ENCODE data around the gene SKA1.

DNA sequence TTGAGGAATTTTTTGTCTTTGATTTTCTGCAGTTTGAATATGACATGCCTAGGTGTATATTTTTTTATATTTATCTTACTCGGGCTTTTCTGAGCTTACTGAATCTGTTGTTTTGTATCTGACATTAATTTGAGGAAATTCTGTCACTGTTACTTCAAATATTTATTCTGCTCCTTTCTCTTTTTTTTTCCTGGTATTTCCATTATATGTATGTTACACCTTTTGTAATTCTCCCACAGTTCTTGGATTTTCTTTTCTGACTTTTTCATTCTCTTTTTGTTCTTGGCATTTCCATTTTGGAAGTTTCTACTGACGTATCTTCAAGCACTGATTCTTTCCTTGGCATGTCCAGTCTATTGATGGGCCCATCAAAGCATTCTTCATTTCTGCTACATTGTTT, 24.1 kb upstream of the SKA1 start:
- TF ChIP-seq, protein P1, sequence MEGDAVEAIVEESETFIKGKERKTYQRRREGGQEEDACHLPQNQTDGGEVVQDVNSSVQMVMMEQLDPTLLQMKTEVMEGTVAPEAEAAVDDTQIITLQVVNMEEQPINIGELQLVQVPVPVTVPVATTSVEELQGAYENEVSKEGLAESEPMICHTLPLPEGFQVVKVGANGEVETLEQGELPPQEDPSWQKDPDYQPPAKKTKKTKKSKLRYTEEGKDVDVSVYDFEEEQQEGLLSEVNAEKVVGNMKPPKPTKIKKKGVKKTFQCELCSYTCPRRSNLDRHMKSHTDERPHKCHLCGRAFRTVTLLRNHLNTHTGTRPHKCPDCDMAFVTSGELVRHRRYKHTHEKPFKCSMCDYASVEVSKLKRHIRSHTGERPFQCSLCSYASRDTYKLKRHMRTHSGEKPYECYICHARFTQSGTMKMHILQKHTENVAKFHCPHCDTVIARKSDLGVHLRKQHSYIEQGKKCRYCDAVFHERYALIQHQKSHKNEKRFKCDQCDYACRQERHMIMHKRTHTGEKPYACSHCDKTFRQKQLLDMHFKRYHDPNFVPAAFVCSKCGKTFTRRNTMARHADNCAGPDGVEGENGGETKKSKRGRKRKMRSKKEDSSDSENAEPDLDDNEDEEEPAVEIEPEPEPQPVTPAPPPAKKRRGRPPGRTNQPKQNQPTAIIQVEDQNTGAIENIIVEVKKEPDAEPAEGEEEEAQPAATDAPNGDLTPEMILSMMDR (IDR thresholded peaks at IDR 0.05): no peak
- TF ChIP-seq POLR2A (IDR thresholded peaks at IDR 0.05): no peak
